KMS-11 (cell line): Measurements from ENCODE around the gene PPARA.

Experiments
- H2AFZ ChIP-seq: fragments of 200-600 bp; sonication (generic); 2 replicates; pipeline ENCODE4 v1.6.1; 2016; ENCODE audit warnings: antibody characterized with exemption, mixed run types, low read depth
- H3K27ac ChIP-seq: fragments of 200-600 bp; sonication (generic); 2 replicates; pipeline ENCODE4 v1.6.1; 2016; ENCODE audit warnings: mild to moderate bottlenecking, mixed run types
- H3K27me3 ChIP-seq: fragments of 200-600 bp; sonication (generic); 2 replicates; pipeline ENCODE4 v1.6.1; 2017; ENCODE audit warnings: mild to moderate bottlenecking, low read depth, mixed run types, moderate library complexity; ENCODE audit not compliant: insufficient read depth
- H3K36me3 ChIP-seq: fragments of 200-600 bp; sonication (generic); 2 replicates; pipeline ENCODE4 v1.6.1; 2017; ENCODE audit warnings: mild to moderate bottlenecking, mixed run types; ENCODE audit not compliant: insufficient read depth
- H3K4me1 ChIP-seq: fragments of 200-600 bp; sonication (generic); 2 replicates; pipeline ENCODE4 v1.6.1; 2016; ENCODE audit warnings: mild to moderate bottlenecking, low read depth, mixed run types; ENCODE audit not compliant: poor library complexity, severe bottlenecking
- H3K4me2 ChIP-seq: fragments of 200-600 bp; sonication (generic); 2 replicates; pipeline ENCODE4 v1.7.0; 2016; ENCODE audit warnings: mild to moderate bottlenecking, mixed run types
- H3K4me3 ChIP-seq: fragments of 200-600 bp; sonication (generic); IDR thresholded peaks from 2 replicates; pipeline ENCODE4 v1.6.1; 2017; ENCODE audit warnings: low read depth, low read length, mixed read lengths; ENCODE audit not compliant: insufficient read depth
- H3K79me2 ChIP-seq: fragments of 200-600 bp; sonication (generic); 2 replicates; pipeline ENCODE4 v1.6.1; 2016; ENCODE audit warnings: low read depth, mixed run types; ENCODE audit not compliant: insufficient read depth
- H3K9ac ChIP-seq: fragments of 200-600 bp; sonication (generic); 2 replicates; pipeline ENCODE4 v1.6.1; 2016; ENCODE audit warnings: mild to moderate bottlenecking, mixed run types
- H4K20me1 ChIP-seq: fragments of 200-600 bp; sonication (generic); 2 replicates; pipeline ENCODE4 v1.6.1; 2016; ENCODE audit warnings: mild to moderate bottlenecking, mixed run types; ENCODE audit not compliant: insufficient read depth
- CTCF ChIP-seq: fragments of 200-600 bp; sonication (generic); conservative IDR thresholded peaks from 2 replicates; pipeline ENCODE4 v1.6.1; 2017; ENCODE audit warnings: low read depth, mild to moderate bottlenecking, antibody characterized with exemption, low read length, moderate library complexity, mixed read lengths

The PPARA gene

GRCh38 chr22:46106279-46107022 is 43.9 kb upstream of the PPARA start:
- H3K4me2 ChIP-seq, result no peak overlapping the region
- H4K20me1 ChIP-seq, result no peaks in the 10 kb centered on the region
- H3K36me3 ChIP-seq, result no peaks in the 10 kb centered on the region
- H3K4me1 ChIP-seq, result no peaks in the 10 kb centered on the region
- H3K9ac ChIP-seq, result no peak overlapping the region
- no peak overlapping the region for H2AFZ ChIP-seq
- H3K4me3 ChIP-seq, result no peak overlapping the region
- TF ChIP-seq CTCF, result no peak
- H3K27me3 ChIP-seq, result no peaks in the 10 kb centered on the region
- H3K27ac ChIP-seq, result no peak overlapping the region
- no peaks in the 10 kb centered on the region for H3K79me2 ChIP-seq

- Histone ChIP-seq H3K4me1 (no peaks in the 10 kb centered on the region), H3K27me3 (no peaks in the 10 kb centered on the region), H3K4me2 (no peak overlapping the region), H3K9ac (no peak overlapping the region), H2AFZ (no peak overlapping the region), H4K20me1 (no peaks in the 10 kb centered on the region), H3K4me3 (no peak overlapping the region), H3K79me2 (no peaks in the 10 kb centered on the region), H3K36me3 (no peaks in the 10 kb centered on the region), H3K27ac (no peak overlapping the region)
- no peak for TF ChIP-seq CTCF
Observed at GRCh38 chr22:46107089-46107664, 43.1 kb upstream of the PPARA start.

- no peak for TF ChIP-seq CTCF
- no peak overlapping the region for H3K4me2 ChIP-seq
- no peaks in the 10 kb centered on the region for H3K27me3 ChIP-seq
- H3K9ac ChIP-seq, result no peak overlapping the region
- no peaks in the 10 kb centered on the region for H3K79me2 ChIP-seq
- no peak overlapping the region for H3K27ac ChIP-seq
- no peak overlapping the region for H2AFZ ChIP-seq
- no peaks in the 10 kb centered on the region for H3K4me1 ChIP-seq
- H3K4me3 ChIP-seq, result no peak overlapping the region
- H3K36me3 ChIP-seq, result no peaks in the 10 kb centered on the region
- H4K20me1 ChIP-seq, result no peaks in the 10 kb centered on the region
Observed at GRCh38 chr22:46107753-46108563, 42.4 kb upstream of the PPARA start.

- no peak for TF ChIP-seq CTCF
- Histone ChIP-seq H3K27ac (no peak overlapping the region), H3K79me2 (no peaks in the 10 kb centered on the region), H3K36me3 (no peaks in the 10 kb centered on the region), H4K20me1 (no peaks in the 10 kb centered on the region), H3K9ac (no peak overlapping the region), H3K4me2 (no peak overlapping the region), H2AFZ (no peak overlapping the region), H3K4me3 (no peak overlapping the region), H3K27me3 (no peaks in the 10 kb centered on the region), H3K4me1 (no peaks in the 10 kb centered on the region)
Observed at GRCh38 chr22:46108564-46109473, 41.5 kb upstream of the PPARA start.
